Activated CD8-positive, alpha-beta memory T cell treated with anti-CD3 and anti-CD28 coated beads, Interleukin-2, amount 50 U/mL, for 1 hour (primary cell): ENCODE data around the gene MAP3K2.

Experiments used
- DNase-seq: peaks from one replicate; pipeline ENCODE4 v3.0.0-alpha.2; 2020; ENCODE audit errors: extremely low read depth

MAP3K2 gene

DNA sequence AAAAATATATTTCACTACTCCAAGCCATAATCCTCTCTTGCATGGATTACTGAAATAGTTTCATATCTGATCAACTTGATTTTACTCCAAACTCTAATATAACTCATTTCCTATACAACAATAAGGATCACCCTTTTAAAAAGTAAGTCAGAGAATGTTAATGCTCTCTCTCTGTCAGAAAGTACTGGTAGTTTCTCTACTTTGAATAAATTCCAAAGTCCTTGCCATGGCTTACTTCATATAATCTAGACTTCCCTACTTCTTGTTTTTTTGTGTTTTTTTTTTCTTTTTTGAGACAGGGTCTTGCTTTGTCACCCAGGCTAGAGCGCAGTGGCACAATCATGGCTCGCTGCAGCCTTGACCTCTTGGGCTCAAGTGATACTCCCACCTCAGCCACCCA is 36.2 kb downstream of the MAP3K2 start:
- no peak for DNase-seq

- no peak for DNase-seq
These were observed 39.3 kb downstream of the MAP3K2 start for GRCh38 chr2:127348426-127349000.

- no peak for DNase-seq
These were observed 39.9 kb downstream of the MAP3K2 start for GRCh38 chr2:127347734-127348392.

GRCh38 chr2:127347015-127347414 is 40.8 kb downstream of the MAP3K2 start:
- DNase-seq, result no peak

GRCh38 chr2:127343277-127343676 is 44.5 kb downstream of the MAP3K2 start:
- DNase-seq, result no peak

- DNase-seq, result no peak
These were observed 45.7 kb downstream of the MAP3K2 start for GRCh38 chr2:127342101-127342500.

- DNase-seq, result no peak
These were observed 55.4 kb downstream of the MAP3K2 start for GRCh38 chr2:127332335-127332734.

- no peak for DNase-seq
These were observed 57.0 kb downstream of the MAP3K2 start for GRCh38 chr2:127330753-127331152.

DNA sequence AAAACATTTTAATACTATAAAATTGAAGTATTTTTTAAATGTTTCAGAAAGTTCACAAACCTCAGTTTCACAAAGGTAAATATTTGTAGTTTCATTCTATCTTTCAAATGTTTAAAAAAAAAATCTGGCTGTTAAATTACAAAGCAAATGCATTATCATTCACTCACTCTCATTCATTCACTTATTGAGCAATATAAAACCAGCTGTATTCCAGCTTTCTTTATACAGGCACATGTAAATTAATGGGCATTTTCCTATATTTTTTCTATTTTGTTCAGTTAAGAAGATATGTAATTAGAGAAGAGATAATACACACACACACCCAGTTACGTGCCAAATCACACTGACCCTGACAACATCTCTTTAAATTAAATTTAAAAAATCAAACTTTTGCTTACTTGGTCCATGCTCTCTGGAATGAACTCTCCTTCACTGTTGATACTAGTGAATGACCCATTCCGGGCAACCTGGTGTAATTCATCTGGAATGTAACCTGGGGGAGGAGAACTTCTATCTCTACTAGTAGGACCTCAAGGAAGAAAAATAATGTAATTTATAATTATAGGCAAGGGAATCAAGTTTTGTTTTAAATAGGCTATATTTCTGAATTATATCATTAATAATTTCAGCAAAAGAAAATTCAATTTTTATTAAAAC is 61.4 kb downstream of the MAP3K2 start:
- DNase-seq, result no peak

DNA sequence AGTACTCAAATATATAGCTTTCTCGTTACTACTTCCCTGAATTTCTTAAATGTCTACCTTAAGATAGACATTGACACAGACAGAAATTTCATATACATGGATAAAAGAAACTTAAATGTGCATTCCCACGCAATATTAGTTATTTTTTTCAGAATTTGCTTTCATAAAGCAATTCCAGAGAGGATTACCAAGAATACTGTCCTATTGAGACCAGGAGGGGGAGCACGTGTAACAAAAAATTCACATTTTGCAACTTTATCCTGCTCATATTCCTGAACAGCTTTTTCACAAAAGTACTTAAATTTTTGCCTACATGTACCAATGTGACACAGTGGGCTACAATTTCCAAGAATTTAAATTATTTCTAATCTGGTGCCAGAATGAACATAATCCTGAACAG is 63.1 kb downstream of the MAP3K2 start:
- no peak for DNase-seq

DNA sequence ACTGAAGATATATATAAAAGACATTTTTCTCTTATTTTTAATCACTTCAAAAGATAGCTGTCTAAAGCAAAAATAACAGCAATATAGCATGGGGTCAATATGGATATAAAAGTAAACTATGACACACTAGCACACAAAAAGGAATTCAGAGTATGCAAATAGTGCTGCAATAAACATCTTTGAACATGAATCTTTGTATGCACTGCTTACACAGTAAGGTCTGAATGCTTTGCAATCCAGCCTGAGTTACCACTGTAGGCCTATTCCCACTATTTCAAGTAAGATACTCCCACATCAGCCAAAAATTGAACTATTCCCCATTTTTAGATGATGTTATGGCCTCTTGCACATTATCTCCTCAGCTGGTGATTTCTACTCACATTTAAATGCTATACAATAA is 66.5 kb downstream of the MAP3K2 start:
- DNase-seq, result no peak

DNA sequence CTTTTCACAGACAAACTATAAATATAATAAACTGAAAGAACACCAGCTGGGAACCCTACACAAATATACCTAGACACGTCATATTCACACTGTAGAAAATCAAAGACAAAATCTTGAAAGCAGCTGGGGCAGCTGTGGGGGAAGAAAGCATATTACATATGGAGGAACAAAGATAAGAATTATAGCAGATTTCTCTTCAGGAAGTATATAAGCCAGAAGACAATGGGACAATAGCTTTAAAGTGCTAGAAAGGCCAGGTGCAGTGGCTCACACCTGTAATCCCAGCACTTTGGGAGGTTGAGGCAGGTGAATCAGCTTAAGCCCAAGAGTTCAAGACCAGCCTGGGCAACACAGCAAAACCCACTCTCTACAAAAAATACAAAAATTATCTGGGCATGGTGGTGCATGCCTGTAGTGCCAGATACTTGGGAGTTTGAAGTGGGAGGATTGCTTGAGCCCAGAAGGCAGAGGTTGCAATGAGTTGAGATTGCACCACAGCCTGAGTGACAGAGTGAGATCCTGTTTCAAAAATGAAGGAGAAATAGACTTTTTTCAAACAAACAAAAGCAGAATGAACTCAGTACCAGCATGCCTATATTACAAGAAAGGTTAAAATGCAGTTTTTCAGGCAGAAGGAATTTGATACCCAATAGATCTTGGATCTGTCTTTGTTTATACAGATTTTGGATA is 67.0 kb downstream of the MAP3K2 start:
- no peak for DNase-seq

DNA sequence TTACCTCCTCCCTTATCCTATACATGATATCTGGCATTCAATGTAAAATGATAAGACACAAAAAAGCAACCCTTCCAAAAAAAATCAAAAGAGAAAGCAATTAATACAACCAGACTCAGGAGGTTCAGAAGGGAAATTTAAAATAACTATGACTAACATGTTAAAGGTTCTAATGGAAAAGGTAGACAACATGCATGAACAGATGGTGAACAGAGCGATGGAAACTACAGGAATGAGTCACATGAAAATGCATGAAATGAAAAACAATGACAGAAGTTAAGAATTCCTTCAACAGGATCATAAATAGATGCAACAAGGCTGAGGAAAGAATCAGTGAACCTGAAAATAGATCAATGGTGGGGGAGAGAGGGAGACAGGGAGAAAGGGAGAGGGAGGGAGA is 67.7 kb downstream of the MAP3K2 start:
- DNase-seq, result no peak

DNA sequence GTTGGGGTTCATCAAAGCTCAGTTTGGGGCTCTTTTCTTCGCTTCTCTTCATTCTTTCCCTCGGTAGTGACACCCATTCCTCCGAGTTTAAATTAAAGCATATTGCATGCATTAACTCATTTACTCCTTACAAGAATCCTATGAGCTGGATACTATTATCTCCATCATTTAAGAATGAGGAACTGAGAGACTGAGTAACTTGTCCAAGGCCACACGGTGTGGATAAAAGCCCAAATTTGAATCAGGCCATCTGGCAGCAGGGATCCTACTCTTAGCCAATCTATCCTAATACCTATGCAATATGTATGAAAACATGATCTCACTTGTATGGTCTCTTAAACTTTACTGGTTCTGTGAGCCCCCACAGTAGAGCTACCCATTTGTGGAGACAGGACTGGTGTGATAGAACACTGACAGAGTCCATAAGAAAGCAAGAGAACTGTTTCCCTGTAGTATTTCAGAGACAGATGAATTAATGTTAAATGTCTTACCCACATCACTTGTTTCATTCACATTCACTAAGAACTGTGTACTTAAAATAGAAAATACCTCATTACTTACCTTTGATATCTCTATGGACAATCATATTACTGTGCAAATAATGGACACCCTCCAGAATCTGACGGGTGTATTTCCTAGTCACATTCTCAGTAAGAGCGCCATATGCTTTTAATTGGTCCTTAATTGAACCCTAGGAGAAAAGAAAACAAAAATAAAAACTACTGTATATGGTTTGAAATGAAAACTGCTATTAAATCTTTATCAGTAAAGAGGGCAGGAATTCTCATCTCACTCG is 73.4 kb downstream of the MAP3K2 start:
- no peak for DNase-seq

DNA sequence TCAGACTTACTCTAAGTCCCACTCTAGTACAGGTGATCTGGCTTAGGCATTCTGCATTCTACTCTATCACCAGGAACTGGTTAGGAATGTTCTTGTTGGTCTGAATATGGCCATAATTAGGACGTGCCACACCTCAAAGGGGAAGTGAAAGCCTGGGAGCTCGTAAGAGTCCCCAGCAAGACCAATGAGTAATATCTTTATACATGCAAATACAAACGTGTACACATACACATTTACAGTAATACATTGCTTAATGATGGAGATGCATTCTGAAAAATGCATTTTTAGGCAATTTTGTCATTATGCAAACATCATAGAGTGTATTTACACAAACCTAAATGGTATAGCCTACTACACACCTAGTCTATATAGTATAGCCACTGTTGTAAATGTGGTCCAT is 74.4 kb downstream of the MAP3K2 start:
- no peak for DNase-seq

- no peak for DNase-seq
These were observed 76.8 kb downstream of the MAP3K2 start for GRCh38 chr2:127310980-127311379.

DNA sequence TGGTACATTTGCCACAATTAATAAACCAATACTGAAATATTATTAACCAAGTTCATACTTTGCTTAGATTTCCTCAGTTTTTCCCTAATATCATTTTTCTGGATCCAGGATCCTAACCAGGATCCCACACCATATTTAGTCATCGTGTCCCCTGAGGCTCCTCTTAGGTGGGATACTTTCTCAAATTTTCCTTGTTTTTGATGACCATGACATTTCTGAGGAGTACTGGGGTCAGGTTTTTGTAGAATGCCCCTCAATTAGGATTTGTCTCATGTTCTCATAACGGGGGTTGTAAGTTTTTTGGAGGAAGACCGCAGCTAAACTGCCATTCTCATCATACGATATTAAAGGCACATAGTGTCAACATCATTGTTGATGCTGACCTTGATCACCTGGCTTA is 78.3 kb downstream of the MAP3K2 start:
- DNase-seq, result no peak

DNA sequence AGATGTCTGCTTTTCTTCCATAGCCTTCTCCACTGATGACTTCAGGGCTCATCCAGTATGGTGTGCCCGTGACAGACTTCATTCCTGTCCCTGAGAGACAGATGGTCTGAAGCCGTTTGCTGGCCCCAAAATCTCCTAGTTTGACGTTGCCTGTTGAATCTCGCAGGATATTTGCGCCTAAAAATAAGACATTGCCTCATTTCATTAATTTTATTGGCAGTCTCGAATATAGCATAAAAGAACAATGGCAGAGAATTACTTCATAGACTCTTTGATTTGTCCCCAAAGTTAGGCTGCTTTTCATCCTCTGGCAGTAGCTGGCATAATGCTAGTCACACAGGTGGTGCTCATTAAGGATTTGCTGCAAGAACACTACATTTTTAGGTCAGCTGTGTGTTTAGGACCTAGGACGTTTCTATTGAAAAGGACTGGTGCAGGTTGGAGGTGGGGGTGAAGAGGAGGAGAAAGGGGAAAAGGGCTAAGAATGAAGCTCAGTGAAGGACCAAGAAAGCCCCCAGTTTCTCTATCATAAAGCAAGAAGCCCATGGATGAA is 79.1 kb downstream of the MAP3K2 start:
- DNase-seq, result no peak

- no peak for DNase-seq
These were observed 81.7 kb downstream of the MAP3K2 start for GRCh38 chr2:127305990-127306585.

- DNase-seq, result no peak
These were observed 85.6 kb downstream of the MAP3K2 start for GRCh38 chr2:127302168-127302567.
